Measurements from ENCODE around the gene TUNAR. TPM values are rescaled to one million over a fixed set of nuclear protein-coding genes. Genes with fewer than 3 reads are reported as not detected.

The TUNAR gene
- 1.2 TPM in 2 replicates for polyA plus RNA-seq

DNA sequence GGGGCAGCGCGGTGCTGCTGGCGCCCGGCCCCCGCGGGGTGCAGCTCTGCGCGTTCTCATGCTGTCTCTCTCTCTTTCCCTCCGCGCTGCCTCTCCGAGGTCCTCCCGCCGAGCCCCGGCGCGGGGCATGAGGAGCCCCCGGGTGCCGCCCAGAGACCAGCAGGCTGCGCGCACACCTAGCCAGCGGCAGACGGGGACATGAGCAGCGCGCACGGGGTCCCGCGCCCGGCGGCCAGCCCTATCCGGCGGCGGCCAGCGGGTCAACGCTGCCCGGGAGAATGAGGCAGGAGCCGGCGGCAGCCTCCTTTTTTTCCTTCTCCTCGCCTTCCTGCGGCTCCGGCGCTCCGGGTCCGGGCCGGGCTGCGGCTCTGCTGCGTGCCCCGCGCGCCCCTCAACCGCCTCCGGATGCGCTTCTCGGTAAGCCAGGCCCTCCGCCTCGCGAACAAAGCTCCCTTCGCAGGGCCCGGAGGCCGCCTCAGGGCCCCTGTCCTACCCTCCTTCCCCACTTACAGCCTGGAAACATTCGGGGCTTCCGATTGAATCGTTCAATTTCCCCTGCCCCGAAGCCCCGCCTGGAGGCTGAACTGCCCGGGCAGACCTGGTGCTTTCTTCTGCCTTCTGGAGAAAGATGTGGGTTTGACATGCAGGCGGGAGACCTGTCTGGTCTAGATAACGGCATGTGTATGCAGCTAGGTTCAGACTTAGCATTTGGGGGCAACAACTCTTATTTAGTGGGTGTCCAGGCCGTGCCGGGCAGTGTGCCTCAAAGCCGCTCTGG lies at the start of gene TUNAR:
TSS of gene TUNAR (plus strand) at position 72 of the 778 bp plus-strand sequence.

Other genes with a start within 250 kb of the TUNAR start
- not detected in 2 replicates for gene TCL1B, start 190.4 kb upstream of the TUNAR start, polyA plus RNA-seq
- not detected in 2 replicates for gene TCL1A, start 162.7 kb upstream of the TUNAR start, polyA plus RNA-seq
- gene C14orf132, start 162.5 kb downstream of the TUNAR start, polyA plus RNA-seq: 31.6 and 32.0 TPM in 2 replicates